ENCODE data around the gene MYO15A. TPM values are rescaled to one million over a fixed set of nuclear protein-coding genes. Genes with fewer than 3 reads are reported as not detected.

MYO15A gene
- polyA plus RNA-seq, 1 donor (not counting 4 experiments of a cell fraction or from before 2014, with no cell fraction given), result 0.20 TPM

- H3K36me3 ChIP-seq (ENCODE audit: control insufficient read depth in 2 of 2, extremely low read depth in 1 of 2, insufficient read depth in 2 of 2, low read length in 2 of 2), result peaks cover 32 to 34% of the 10 kb centered on the region in 2 experiments
- H2AFZ ChIP-seq (ENCODE audit: control insufficient read depth, low read length), result no peak overlapping the region
- H3K4me1 ChIP-seq (ENCODE audit: control insufficient read depth, extremely low read depth, insufficient read depth, low read length), result peaks cover 11% of the 10 kb centered on the region
- no peak overlapping the region for H3K9ac ChIP-seq (ENCODE audit: control insufficient read depth, extremely low read depth, insufficient read depth, low read length)
- no peak overlapping the region for H3K4me2 ChIP-seq (ENCODE audit: control insufficient read depth, extremely low read depth, insufficient read depth, low read depth, low read length)
- DNase-seq (ENCODE audit: low read depth, low spot score) (peak; percentile 52), FAIRE-seq (peak; percentile 86)
- H3K27me3 ChIP-seq (ENCODE audit: control insufficient read depth, extremely low read depth, insufficient read depth, low read length), result no peaks in the 10 kb centered on the region
- no peaks in the 10 kb centered on the region for H3K9me3 ChIP-seq (ENCODE audit: control insufficient read depth, low read depth, low read length)
- peaks cover 21% of the 10 kb centered on the region for H3K79me2 ChIP-seq (ENCODE audit: control insufficient read depth, insufficient read depth, low read length)
- H3K27ac ChIP-seq (ENCODE audit: control insufficient read depth, insufficient read depth, low read length), result no peak overlapping the region
- no peaks in the 10 kb centered on the region for H3K9me1 ChIP-seq (ENCODE audit: control insufficient read depth, extremely low read depth, insufficient read depth, low read length)
- no peaks in the 10 kb centered on the region for H4K20me1 ChIP-seq (ENCODE audit: control insufficient read depth, extremely low read depth, insufficient read depth, low read length)
- TF ChIP-seq CTCF (optimal IDR thresholded peaks at IDR 0.05 in 1 of 3, IDR thresholded peaks at IDR 0.05 in 1 of 3, conservative IDR thresholded peaks at IDR 0.05 in 1 of 3; ENCODE audit: extremely low read depth in 1 of 3, insufficient read depth in 2 of 3, low read length in 3 of 3) (peak; percentile 62 to 72 (median 71)), EZH2 (IDR thresholded peaks at IDR 0.05; ENCODE audit: low read length) (no peak)
- dilution Hi-C loops (cut with MboI; ENCODE audit: extremely low pct_ligation_motif_present, low sequenced_read_pairs), result no loop called here
- no peak overlapping the region for H3K4me3 ChIP-seq (ENCODE audit: control insufficient read depth in 2 of 3, extremely low read depth in 1 of 3, insufficient read depth in 2 of 3, low read depth in 1 of 3, low read length in 3 of 3)
These were observed 14.7 kb upstream of the MYO15A start for GRCh38 chr17:18093616-18094408.

GRCh38 chr17:18094409-18094807 is 14.1 kb upstream of the MYO15A start:
- Histone ChIP-seq H3K27ac (ENCODE audit: control insufficient read depth, insufficient read depth, low read length) (no peak overlapping the region), H3K4me3 (ENCODE audit: control insufficient read depth in 2 of 3, extremely low read depth in 1 of 3, insufficient read depth in 2 of 3, low read depth in 1 of 3, low read length in 3 of 3) (no peak overlapping the region), H3K9ac (ENCODE audit: control insufficient read depth, extremely low read depth, insufficient read depth, low read length) (no peak overlapping the region), H3K27me3 (ENCODE audit: control insufficient read depth, extremely low read depth, insufficient read depth, low read length) (no peaks in the 10 kb centered on the region), H3K4me1 (ENCODE audit: control insufficient read depth, extremely low read depth, insufficient read depth, low read length) (peaks cover 9% of the 10 kb centered on the region), H2AFZ (ENCODE audit: control insufficient read depth, low read length) (no peak overlapping the region), H3K36me3 (ENCODE audit: control insufficient read depth in 2 of 2, extremely low read depth in 1 of 2, insufficient read depth in 2 of 2, low read length in 2 of 2) (peaks cover 38 to 40% of the 10 kb centered on the region in 2 experiments), H3K4me2 (ENCODE audit: control insufficient read depth, extremely low read depth, insufficient read depth, low read depth, low read length) (no peak overlapping the region), H3K79me2 (ENCODE audit: control insufficient read depth, insufficient read depth, low read length) (peaks cover 16% of the 10 kb centered on the region), H3K9me3 (ENCODE audit: control insufficient read depth, low read depth, low read length) (no peaks in the 10 kb centered on the region), H3K9me1 (ENCODE audit: control insufficient read depth, extremely low read depth, insufficient read depth, low read length) (no peaks in the 10 kb centered on the region), H4K20me1 (ENCODE audit: control insufficient read depth, extremely low read depth, insufficient read depth, low read length) (no peaks in the 10 kb centered on the region)
- dilution Hi-C loops (cut with MboI; ENCODE audit: extremely low pct_ligation_motif_present, low sequenced_read_pairs), result no loop called here
- TF ChIP-seq CTCF (optimal IDR thresholded peaks at IDR 0.05 in 1 of 3, IDR thresholded peaks at IDR 0.05 in 1 of 3, conservative IDR thresholded peaks at IDR 0.05 in 1 of 3; ENCODE audit: extremely low read depth in 1 of 3, insufficient read depth in 2 of 3, low read length in 3 of 3), result no peak
- no peak for TF ChIP-seq EZH2 (IDR thresholded peaks at IDR 0.05; ENCODE audit: low read length)
- no peak for FAIRE-seq
- no peak for DNase-seq (ENCODE audit: low read depth, low spot score)

Measured in keratinocyte (primary cell).